Measurements from ENCODE around the gene CCT8. TPM values are rescaled to one million over a fixed set of nuclear protein-coding genes. Genes with fewer than 3 reads are reported as not detected.

CCT8 gene
- total RNA-seq, 1 experiment from 2014 or later: 356 TPM

- no peak overlapping the region for H2BK5ac ChIP-seq (ENCODE audit: insufficient read length, low read length)
- no peaks in the 10 kb centered on the region for H3K4me1 ChIP-seq (ENCODE audit: insufficient read depth, low read length)
- no peaks in the 10 kb centered on the region for H3K9me3 ChIP-seq (ENCODE audit: control insufficient read depth, low read depth, low read length)
- no peaks in the 10 kb centered on the region for H3K79me1 ChIP-seq (ENCODE audit: insufficient read depth, low read depth, low read length, poor library complexity, severe bottlenecking)
- H2BK20ac ChIP-seq (ENCODE audit: low read depth, low read length, poor library complexity, severe bottlenecking): no peak overlapping the region
- H3K79me2 ChIP-seq (ENCODE audit: insufficient read depth, low read length): no peaks in the 10 kb centered on the region
- H4K20me1 ChIP-seq (ENCODE audit: control insufficient read depth, insufficient read depth, insufficient read length): no peaks in the 10 kb centered on the region
- no peaks in the 10 kb centered on the region for H3K27me3 Mint-ChIP-seq (ENCODE audit: low read depth)
- no peak overlapping the region for H3K14ac ChIP-seq (ENCODE audit: insufficient read depth, low read length)
- H3K4ac ChIP-seq (ENCODE audit: low read depth, low read length): no peak overlapping the region
- H2BK15ac ChIP-seq (ENCODE audit: low read depth, low read length): no peak overlapping the region
- DNase-seq: no peak
- H3T11ph ChIP-seq (ENCODE audit: low read length): no peak overlapping the region
- H3K23ac ChIP-seq (ENCODE audit: insufficient read length, low read depth, low read length): no peak overlapping the region
- H3K27ac Mint-ChIP-seq: no peak overlapping the region
- no peak overlapping the region for H3K9ac ChIP-seq (ENCODE audit: extremely low read depth, insufficient read length, low read length)
- H3K36me3 Mint-ChIP-seq (ENCODE audit: insufficient read depth in 1 of 3, low read depth in 3 of 3): peaks cover 60 to 91% (median 91%) of the 10 kb centered on the region in 3 experiments; a peak in 6 of 7 replicates
- no peaks in the 10 kb centered on the region for H3K9me3 Mint-ChIP-seq
- no peak overlapping the region for H3K56ac ChIP-seq (ENCODE audit: insufficient read length, low read depth, low read length)
- no peaks in the 10 kb centered on the region for H3K27me3 ChIP-seq (ENCODE audit: insufficient read depth, low read length)
- no peaks in the 10 kb centered on the region for H3K4me1 Mint-ChIP-seq
- no peak overlapping the region for H2AK5ac ChIP-seq (ENCODE audit: insufficient read length, low read length)
- H4K8ac ChIP-seq (replicated peaks; ENCODE audit: insufficient read length, low read depth, low read length): no peak overlapping the region
- H3K23me2 ChIP-seq (ENCODE audit: insufficient read length, low read depth, low read length, poor library complexity, severe bottlenecking): no peaks in the 10 kb centered on the region
- H2BK120ac ChIP-seq (ENCODE audit: low read depth, low read length, poor library complexity, severe bottlenecking): no peak overlapping the region
- no peak overlapping the region for H3K4me2 ChIP-seq (ENCODE audit: insufficient read depth, insufficient read length, low read length)
- H4K5ac ChIP-seq (ENCODE audit: insufficient read length, low read depth, low read length): no peak overlapping the region
- no peak overlapping the region for H2AFZ ChIP-seq (ENCODE audit: low read length)
- no peak overlapping the region for H3K27ac ChIP-seq (ENCODE audit: insufficient read length, low read depth, low read length)
- no peak overlapping the region for H4K91ac ChIP-seq (ENCODE audit: insufficient read length, low read depth, low read length)
- no peak for TF ChIP-seq CTCF (conservative IDR thresholded peaks at IDR 0.05)
- WGBS (ENCODE audit: extremely low coverage, insufficient read length, low lambda C conversion rate): no CpG with 5 or more reads among the region's 3 CpGs
- no peak overlapping the region for H2BK12ac ChIP-seq (ENCODE audit: insufficient read length, low read depth, low read length)
- H3K18ac ChIP-seq (ENCODE audit: insufficient read length, low read depth, low read length): no peak overlapping the region
- H3K4me3 Mint-ChIP-seq: no peak overlapping the region
These were observed 8.5 kb downstream of the CCT8 start for GRCh38 chr21:29064850-29065481.

Measured in H9 (cell line).